ENCODE data around the gene PPP1R15A. TPM values are rescaled to one million over a fixed set of nuclear protein-coding genes. Genes with fewer than 3 reads are reported as not detected.
A peak's percentile ranks its signal among the peaks of the same experiment; 100 is the strongest.
"Not testable (repeated sequence)": the region's sequence is repeated elsewhere in the genome, so short reads cannot be mapped to it uniquely, and the experiment has no call there.

Gene PPP1R15A
- total RNA-seq, 2 experiments from 2014 or later = 23.4 to 31.7 TPM

DNA sequence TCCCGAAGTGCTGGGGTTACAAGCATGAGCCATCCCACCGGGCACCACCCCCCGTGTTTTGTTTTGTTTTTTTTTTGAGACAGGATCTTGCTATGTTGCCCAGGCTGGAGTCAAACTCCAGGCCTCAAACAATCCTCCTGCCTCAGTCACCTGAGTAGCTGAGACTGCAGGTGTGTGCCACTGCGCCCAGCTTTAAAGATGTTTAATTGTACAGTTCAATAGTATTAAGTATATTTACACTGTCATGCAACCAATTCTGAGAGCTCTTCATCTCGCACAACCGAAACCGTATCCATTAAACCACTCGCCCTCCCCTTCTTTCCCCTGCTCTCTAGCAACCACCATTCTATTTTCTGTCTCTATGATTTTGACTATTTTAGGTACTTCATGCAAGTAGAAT is 43.5 kb downstream of the PPP1R15A start:
- DNase-seq (ENCODE audit: low spot score) = no peak
- Histone ChIP-seq H2AFZ (ENCODE audit: low read length) (no peak overlapping the region), H3K79me2 (ENCODE audit: insufficient read depth, low read depth, low read length) (no peaks in the 10 kb centered on the region), H3K4me2 (ENCODE audit: low read length) (no peak overlapping the region), H3K4me3 (ENCODE audit: low read depth, low read length, poor library complexity, severe bottlenecking) (no peak overlapping the region), H3K9me2 (ENCODE audit: insufficient read depth, low read length) (no peaks in the 10 kb centered on the region), H3K36me3 (ENCODE audit: insufficient read depth, low read length) (peaks cover 53% of the 10 kb centered on the region), H3K27ac (ENCODE audit: low read depth, low read length, poor library complexity, severe bottlenecking) (no peak overlapping the region), H3K9me3 (ENCODE audit: low read length) (no peaks in the 10 kb centered on the region), H4K20me1 (ENCODE audit: insufficient read depth, low read length) (no peaks in the 10 kb centered on the region), H3K4me1 (ENCODE audit: insufficient read depth, low read length, poor library complexity, severe bottlenecking) (peaks cover 17% of the 10 kb centered on the region)
- intact Hi-C loops (cut with micrococcal nuclease; ENCODE audit: unreplicated experiment) = no loop called here
- CTCF ChIA-PET (ENCODE audit: unreplicated experiment) = no interaction called here
- TF ChIP-seq, protein P1, sequence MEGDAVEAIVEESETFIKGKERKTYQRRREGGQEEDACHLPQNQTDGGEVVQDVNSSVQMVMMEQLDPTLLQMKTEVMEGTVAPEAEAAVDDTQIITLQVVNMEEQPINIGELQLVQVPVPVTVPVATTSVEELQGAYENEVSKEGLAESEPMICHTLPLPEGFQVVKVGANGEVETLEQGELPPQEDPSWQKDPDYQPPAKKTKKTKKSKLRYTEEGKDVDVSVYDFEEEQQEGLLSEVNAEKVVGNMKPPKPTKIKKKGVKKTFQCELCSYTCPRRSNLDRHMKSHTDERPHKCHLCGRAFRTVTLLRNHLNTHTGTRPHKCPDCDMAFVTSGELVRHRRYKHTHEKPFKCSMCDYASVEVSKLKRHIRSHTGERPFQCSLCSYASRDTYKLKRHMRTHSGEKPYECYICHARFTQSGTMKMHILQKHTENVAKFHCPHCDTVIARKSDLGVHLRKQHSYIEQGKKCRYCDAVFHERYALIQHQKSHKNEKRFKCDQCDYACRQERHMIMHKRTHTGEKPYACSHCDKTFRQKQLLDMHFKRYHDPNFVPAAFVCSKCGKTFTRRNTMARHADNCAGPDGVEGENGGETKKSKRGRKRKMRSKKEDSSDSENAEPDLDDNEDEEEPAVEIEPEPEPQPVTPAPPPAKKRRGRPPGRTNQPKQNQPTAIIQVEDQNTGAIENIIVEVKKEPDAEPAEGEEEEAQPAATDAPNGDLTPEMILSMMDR (conservative IDR thresholded peaks at IDR 0.05; ENCODE audit: low read length) = no peak
- POLR2A ChIA-PET = no interaction called here
- BruUV-seq (replicated peaks) = no TSS peak

DNA sequence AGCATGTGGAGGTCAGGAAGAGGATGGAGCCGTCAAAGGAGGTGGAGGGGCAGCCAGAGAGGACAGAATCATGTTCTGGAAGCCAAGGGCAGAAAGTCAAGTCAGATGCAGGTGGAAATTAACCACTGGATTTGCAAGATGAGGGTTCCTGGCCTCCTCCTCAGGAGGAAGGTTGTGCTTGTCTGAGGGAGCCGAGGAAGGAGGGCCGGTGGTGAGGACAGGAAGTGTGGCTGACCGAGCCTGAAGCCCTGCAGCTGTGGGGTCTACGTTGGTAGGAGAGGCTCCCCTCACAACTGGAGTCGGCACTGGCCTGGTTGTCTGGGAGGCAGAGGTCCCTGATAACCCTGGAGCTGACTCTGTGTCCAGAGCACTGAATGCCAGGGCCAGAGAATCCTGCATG is 45.9 kb downstream of the PPP1R15A start:
- Histone ChIP-seq H3K4me2 (ENCODE audit: low read length) (peak overlapping the region; percentile 64), H3K4me3 (ENCODE audit: low read depth, low read length, poor library complexity, severe bottlenecking) (peak overlapping the region; percentile 44), H4K20me1 (ENCODE audit: insufficient read depth, low read length) (no peaks in the 10 kb centered on the region), H2AFZ (ENCODE audit: low read length) (peak overlapping the region; percentile 42; the same call in 1 of the 2 replicates), H3K27ac (ENCODE audit: low read depth, low read length, poor library complexity, severe bottlenecking) (peak overlapping the region; percentile 83), H3K4me1 (ENCODE audit: insufficient read depth, low read length, poor library complexity, severe bottlenecking) (peaks cover 17% of the 10 kb centered on the region), H3K9me2 (ENCODE audit: insufficient read depth, low read length) (no peaks in the 10 kb centered on the region), H3K36me3 (ENCODE audit: insufficient read depth, low read length) (peaks cover 45% of the 10 kb centered on the region), H3K79me2 (ENCODE audit: insufficient read depth, low read depth, low read length) (no peaks in the 10 kb centered on the region), H3K9me3 (ENCODE audit: low read length) (no peaks in the 10 kb centered on the region)
- peak; percentile 84 for DNase-seq (ENCODE audit: low spot score)
- BruUV-seq (replicated peaks) = no TSS peak
- ChIA-PET POLR2A (interaction anchor here (1.0 kb wide), 1 partner anchor 45 kb away, joined by 3 read pairs; no protein-coding TSS in a partner anchor), CTCF (ENCODE audit: unreplicated experiment) (no interaction called here)
- TF ChIP-seq, protein P1 (conservative IDR thresholded peaks at IDR 0.05; ENCODE audit: low read length) = no peak
- no peak for TF ChIP-seq EZH2phosphoT487 (IDR thresholded peaks at IDR 0.05; ENCODE audit: borderline replicate concordance, low read depth, low read length)
- intact Hi-C loops (cut with micrococcal nuclease; ENCODE audit: unreplicated experiment) = no loop called here

DNA sequence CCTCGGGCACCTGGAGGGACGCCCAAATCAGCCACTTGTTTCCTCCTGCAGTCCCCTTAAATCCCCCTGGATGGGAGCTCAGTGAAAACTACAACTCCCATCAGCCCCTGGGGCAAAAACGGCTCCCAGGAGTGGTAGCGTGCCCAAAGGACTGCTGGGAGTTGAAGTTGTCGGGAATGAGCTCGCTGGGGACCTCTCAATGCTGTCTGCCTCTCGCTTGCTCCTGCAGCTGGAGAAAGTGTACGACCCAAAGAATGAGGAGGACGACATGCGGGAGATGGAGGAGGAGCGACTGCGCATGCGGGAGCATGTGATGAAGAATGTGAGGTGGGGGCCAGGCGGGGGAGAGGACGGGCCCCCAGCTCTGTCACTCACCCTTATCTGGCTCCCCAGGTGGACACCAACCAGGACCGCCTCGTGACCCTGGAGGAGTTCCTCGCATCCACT is 46.6 kb downstream of the PPP1R15A start:
- Histone ChIP-seq H3K4me2 (ENCODE audit: low read length) (peak overlapping the region; percentile 64), H4K20me1 (ENCODE audit: insufficient read depth, low read length) (no peaks in the 10 kb centered on the region), H3K79me2 (ENCODE audit: insufficient read depth, low read depth, low read length) (no peaks in the 10 kb centered on the region), H2AFZ (ENCODE audit: low read length) (peak overlapping the region; percentile 42; the same call in 1 of the 2 replicates), H3K9me2 (ENCODE audit: insufficient read depth, low read length) (no peaks in the 10 kb centered on the region), H3K4me1 (ENCODE audit: insufficient read depth, low read length, poor library complexity, severe bottlenecking) (peaks cover 17% of the 10 kb centered on the region), H3K36me3 (ENCODE audit: insufficient read depth, low read length) (peaks cover 40% of the 10 kb centered on the region), H3K27ac (ENCODE audit: low read depth, low read length, poor library complexity, severe bottlenecking) (peak overlapping the region; percentile 83), H3K4me3 (ENCODE audit: low read depth, low read length, poor library complexity, severe bottlenecking) (peak overlapping the region; percentile 44), H3K9me3 (ENCODE audit: low read length) (no peaks in the 10 kb centered on the region)
- BruUV-seq (replicated peaks) = no TSS peak
- TF ChIP-seq, protein P1 (conservative IDR thresholded peaks at IDR 0.05; ENCODE audit: low read length) = no peak
- no peak for TF ChIP-seq EZH2phosphoT487 (IDR thresholded peaks at IDR 0.05; ENCODE audit: borderline replicate concordance, low read depth, low read length)
- intact Hi-C loops (cut with micrococcal nuclease; ENCODE audit: unreplicated experiment) = no loop called here
- CTCF ChIA-PET (ENCODE audit: unreplicated experiment) = no interaction called here
- DNase-seq (ENCODE audit: low spot score) = peak; percentile 77
- POLR2A ChIA-PET = interaction anchor here (1.0 kb wide), 2 partner anchors 36 to 45 kb away, joined by 3 to 7 read pairs; partner anchors contain the start of gene BAX

DNA sequence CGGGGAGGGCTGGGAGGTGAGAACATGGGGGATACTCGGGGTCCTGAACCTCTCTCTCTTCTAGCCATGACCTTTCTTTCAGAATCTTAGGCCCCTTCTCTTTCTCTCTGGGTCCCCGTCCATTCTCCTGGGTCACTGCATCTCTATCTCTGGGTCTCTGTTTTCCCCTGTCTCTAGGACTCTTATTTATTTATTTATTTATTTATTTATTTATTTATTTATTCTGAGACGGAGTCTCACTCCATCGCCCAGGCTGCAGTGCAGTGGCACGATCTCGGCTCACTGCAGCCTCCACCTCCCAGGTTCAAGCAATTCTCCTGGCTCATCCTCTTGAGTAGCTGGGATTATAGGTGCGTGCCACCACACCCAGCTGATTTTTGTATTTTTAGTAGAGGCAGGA is 47.0 kb downstream of the PPP1R15A start:
- H3K4me3 ChIP-seq (ENCODE audit: low read depth, low read length, poor library complexity, severe bottlenecking); intact Hi-C loops (cut with micrococcal nuclease; ENCODE audit: unreplicated experiment); H3K9me3 ChIP-seq (ENCODE audit: low read length); H3K4me2 ChIP-seq (ENCODE audit: low read length); H3K79me2 ChIP-seq (ENCODE audit: insufficient read depth, low read depth, low read length); DNase-seq (ENCODE audit: low spot score); BruUV-seq (replicated peaks); CTCF ChIA-PET (ENCODE audit: unreplicated experiment); H2AFZ ChIP-seq (ENCODE audit: low read length); H3K27ac ChIP-seq (ENCODE audit: low read depth, low read length, poor library complexity, severe bottlenecking); H4K20me1 ChIP-seq (ENCODE audit: insufficient read depth, low read length); H3K9me2 ChIP-seq (ENCODE audit: insufficient read depth, low read length): not testable (repeated sequence)
- H3K36me3 ChIP-seq (ENCODE audit: insufficient read depth, low read length) = peaks cover 37% of the 10 kb centered on the region
- POLR2A ChIA-PET = interaction anchor here (1.0 kb wide), 1 partner anchor 35 kb away, joined by 7 read pairs; the partner anchor contains the start of gene BAX
- peaks cover 17% of the 10 kb centered on the region for H3K4me1 ChIP-seq (ENCODE audit: insufficient read depth, low read length, poor library complexity, severe bottlenecking)
